ENCODE data around the gene HAUS2. TPM values are rescaled to one million over a fixed set of nuclear protein-coding genes. Genes with fewer than 3 reads are reported as not detected.
"Not testable (repeated sequence)": the region's sequence is repeated elsewhere in the genome, so short reads cannot be mapped to it uniquely, and the experiment has no call there.

Gene HAUS2
- polyA plus RNA-seq, 1 donor, result 27.2 TPM

DNA sequence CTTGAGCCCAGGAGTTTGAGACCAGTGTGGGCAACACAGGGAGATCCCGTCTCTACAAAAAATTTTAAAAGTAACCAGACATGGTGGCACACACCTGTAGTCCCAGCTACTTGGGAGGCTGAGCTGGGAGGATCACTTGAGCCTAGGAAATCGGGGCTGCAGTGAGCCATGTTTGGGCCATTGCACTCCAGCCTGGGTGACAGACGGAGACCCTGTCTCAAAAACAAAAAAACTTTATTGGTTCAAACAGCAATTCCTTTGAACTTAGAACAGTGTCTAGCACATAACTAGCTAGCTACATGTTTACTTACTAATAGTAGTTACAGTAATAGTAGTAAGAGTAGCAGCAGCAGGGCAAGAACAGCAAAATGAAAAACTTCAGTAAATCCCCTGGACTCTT, 10.1 kb downstream of the HAUS2 start:
- no peak for DNase-seq

DNA sequence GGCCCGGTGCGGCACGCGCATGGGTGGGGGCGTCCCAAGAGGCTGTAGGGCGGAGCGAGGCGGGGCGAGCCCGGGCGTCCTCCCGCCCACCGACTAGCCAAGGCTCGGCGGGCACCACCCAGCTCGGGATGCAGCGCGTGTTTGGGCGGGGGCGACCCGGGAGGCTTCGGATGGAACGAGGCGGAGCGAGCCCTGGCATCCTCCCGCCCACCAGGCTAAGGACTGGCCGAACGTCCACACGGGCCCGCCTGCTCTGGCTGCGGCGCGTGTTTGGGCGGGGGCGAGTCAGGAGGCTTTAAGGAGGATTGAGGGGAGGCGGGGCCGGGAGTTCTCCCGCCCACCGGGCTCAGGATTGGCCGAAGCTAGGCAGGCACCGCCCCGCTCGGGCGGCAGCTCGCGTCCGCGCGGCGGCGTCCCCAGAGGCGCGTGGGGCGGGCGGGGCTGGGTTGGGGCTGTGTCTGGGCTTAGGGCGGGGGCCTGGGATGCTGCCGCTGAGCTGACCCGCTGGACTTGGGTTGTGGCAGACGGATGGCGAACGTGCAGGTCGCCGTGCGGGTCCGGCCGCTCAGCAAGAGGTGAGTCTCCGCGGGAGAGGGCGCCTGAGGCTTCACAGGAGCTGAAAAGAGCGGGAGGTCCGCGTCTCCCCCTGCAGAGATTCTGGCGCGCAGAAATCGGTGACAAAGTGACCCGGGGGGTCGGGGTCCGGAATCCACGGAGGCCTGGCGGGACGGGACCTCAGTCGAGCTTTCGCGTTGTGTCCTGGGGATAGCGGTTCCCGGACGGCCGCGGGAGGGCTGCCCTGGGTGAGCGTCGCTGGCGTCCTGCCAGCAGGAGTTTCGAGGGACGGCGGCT, 26.8 kb downstream of the HAUS2 start, which contains the start of gene STARD9:
Gene STARD9, plus strand, starts transcription at position 419 of the 852 bp plus-strand sequence. Its CDS starts 110 bp downstream, at position 529.
- peak; percentile 97 for DNase-seq

DNA sequence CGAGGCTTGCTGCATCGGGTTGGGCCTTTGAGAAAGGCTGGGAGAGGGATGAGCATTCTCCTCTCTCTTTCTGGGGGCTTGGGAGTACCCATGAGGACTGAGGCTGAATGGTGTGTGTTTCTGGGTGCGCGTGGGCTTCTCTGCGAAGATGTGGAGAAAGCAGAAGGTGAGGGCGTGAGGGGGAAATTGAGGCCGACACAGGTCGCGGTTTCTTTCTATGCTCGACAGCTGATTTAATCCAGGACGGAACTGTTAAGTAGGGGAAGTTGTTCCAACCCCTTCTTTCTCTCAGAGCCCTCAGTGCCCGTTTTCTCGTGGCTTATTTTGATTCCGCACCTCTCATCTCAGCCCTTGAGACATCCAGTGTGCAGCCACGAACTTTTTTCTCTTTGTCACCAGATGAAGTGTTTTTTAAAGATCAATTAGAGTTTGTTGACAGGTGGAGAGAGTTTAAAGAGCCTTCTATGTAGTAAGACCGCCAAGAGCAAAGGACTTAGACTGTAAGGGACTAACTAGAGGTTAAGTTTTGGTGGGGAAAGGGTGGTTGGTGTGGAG, 27.5 kb downstream of the HAUS2 start:
- DNase-seq, result no peak

DNA sequence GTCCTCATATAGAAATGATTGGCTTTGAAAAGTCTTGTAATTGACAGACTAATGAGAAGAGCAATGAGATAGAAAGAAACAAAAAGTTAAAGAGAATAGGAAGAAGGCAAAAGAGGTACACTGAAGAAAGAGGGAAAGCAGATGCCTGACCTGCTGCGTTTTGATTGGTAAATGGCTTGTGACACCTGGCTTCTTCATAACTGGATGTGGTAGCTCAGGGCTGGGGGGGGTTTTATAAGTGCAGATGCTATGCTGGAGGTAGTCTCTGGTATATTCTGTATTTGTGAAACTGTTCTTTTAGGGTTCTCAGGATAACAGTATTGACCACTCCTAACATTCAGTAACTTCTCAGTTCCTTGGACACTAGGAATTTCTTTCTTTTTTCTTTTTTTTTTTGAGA, 28.1 kb downstream of the HAUS2 start:
- DNase-seq, result no peak

DNA sequence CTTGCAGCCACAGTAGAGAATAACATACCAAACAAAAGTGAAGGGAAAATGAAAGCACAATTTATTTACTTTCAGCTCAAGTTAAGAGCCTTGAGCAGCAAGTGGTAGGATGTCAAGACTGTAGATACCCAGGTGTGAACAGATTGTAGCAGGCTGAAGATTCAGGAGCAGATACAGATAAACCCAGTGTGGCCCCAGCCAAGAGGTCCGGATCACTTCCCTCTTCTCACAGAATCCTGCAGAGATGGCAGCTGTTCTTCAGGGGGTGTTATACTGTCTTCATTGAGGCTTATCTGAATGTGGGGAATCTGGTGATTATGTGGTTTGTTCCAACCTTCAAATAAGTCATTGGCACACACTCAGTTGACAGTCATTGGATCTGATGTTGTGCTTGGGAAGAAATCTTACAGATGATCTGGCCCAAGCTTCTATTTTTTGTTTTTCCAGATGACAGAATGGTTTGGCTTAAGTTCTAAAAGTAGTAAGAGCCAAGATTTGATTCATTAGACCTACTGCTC, 28.9 kb downstream of the HAUS2 start:
- DNase-seq, result no peak

DNA sequence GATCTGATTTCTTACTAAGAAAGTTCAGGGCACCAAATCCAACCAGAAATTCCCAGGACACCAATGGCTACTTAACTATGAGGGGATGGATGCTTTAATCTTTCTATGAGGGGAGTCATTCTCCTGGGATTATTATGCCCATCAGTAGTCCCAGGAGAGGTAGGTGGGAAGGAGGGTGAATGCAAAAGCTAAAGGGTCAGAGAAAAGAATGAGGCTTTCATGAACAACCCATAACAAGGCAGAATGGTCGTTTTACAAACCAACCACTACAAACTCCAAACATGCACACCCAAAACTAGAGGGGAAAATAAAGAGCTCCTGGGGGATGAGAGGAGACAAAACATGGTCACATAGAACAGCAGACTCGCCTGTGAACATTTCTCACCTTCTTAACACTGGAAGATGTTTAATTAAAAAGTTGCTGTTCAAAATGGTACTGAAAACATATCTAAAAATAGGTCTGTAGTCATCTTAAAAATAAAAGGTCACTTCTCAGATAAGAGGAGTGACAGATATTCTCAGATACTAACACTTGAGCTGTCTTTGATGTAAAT, 30.4 kb downstream of the HAUS2 start:
- DNase-seq, result no peak

DNA sequence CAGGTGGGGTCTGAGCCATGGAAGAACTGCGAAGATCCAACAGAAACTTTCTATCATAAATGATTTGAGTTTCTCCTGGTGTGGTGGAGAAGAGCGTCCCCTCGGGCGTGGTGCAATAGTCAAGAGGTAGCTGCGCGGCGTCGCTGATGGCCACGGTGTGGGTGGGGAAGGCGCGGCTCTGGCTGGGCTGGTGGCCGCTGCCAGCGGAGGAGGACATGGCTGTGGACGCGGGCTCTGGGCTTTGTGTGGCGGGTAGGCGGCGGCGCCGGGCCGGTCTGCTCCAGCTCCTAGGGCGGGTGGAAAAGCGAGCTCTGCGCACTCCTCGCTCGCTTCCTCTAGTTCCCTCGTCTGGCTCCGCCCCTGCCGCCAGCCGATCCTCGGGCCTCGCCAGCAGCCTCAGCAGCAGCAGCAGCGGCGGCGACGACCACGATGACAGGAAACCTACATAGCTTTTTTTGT, 32.7 kb downstream of the HAUS2 start:
- peak; percentile 86 for DNase-seq

DNA sequence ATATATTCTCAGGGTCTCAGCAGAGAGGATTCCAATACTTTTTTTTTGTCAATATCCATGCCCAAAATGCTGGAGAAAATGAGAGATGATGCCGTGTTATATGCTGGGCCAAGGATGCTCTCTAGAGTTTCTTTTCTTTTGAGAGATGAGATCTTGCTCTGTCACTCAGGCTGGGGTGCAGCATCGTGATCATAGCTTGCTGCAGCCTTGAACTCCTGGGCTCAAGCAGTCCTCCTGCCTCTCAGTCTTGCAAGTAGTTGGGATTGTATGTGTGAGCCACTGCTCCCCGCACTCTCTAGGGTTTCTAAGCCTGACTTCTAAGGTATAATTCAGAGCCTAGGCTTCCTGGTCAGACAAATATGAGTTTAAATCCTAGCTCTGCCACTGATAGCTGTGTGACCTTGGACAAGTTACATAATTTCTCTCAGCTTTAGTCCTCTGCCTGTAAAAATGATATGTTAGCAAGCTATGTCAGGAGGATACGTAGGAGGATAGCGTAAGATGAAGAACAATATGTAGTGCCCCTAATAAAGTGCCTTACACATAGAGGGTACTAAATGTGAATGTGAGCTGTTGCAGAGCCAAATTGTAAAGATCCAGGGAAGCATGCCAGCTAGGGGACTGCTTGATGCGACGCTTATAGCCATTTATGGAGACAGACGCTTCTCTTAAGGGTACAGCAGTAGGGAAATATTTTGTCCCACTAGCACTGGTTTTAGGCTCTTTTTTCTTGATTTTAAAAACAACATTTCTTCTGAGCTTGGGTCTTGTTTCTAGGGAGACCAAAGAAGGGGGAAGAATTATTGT, 34.1 kb downstream of the HAUS2 start:
- no peak for DNase-seq

DNA sequence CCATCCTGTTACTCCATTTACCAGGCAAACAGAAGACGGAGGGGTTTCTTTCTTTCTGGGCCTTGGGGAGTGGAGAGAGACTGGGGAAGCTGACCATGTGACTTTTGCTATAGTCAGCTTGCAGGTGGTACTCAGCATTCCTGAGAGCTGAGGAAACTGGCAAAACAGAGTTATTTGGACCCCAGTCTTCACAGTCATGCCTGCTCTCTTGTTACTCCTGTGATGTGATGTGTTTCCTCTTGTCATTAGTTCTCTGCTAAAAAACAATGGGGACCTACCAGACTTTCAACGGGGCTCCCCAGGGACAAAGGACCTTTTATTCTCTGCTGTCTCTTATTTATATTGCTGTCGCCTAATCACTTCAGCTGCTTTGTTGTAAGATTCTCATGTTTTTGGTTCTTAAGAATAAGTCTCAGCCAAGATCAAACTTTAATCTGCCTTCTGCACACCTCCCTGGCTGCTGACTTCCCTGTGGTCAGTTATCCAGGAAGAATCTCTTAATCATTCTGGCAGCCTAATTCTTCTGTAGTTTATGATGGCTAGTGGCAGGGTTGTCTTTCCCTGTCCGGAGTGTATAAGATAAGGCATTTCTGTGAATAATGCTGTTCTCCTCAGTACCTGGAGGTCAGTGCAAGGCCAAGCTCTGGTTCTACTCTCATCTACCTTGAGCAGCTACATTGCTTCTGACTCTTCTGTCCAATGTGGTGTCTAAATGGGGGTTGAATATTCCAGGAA, 35.6 kb downstream of the HAUS2 start:
- DNase-seq, result no peak

DNA sequence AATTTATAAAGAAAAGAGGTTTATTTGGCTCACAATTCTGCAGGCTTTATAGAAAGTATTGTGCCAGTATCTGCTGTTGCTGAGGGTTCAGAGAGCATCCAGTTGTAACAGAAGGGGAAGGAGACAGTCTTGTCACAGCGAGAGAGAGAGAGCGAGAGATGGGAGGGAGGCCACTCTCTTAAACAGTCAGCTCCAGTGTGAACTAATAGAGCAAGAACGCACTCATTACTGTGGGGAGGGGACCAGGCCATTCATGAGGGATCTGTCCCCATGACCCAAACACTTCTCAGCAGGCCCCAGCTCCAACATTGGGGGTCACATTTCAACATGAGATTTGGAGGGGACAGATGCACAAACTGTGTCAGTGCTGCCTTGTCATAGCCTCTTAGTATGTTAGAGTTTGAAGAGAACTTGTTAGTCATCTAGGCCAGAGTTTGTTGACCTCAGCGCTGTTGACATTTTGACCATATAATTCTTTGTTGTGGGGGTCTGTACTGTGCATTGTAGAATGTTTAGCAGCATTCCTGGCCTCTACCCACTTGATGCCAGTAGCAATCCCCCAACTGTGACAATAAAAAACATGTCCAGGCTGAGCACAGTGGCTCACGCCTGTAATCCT, 42.1 kb downstream of the HAUS2 start:
- no peak for DNase-seq

DNA sequence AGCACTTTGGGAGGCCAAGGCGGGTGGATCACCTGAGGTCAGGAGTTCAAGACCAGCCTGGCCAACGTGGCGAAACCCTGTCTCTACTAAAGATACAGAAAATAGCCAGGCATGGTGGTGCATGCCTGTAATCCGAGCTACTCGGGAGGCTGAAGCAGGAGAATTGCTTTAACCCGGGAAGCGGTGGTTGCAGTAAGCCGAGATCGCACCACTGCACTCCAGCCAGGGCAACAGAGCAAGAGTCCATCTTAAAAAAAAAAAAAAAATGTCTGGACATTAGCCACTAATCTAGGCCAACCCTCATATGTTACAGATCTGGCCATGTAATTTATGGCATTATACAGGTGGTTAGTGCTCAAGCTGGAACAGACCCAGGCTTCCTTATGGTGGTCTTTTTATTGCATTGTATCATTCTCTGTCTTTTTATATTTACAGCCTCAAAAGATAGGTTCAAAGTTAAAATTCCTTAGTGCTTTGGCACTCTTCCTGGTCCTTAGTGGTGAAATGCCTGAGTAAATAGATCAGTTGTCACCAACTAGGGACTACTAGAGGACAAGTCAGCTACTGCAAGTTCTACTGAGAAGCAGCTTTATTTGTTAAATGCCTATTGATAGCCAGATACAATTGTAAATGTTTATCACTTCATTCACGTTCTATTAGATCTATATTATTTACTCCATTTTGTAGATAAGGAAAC, 42.7 kb downstream of the HAUS2 start:
- DNase-seq, result no peak

DNA sequence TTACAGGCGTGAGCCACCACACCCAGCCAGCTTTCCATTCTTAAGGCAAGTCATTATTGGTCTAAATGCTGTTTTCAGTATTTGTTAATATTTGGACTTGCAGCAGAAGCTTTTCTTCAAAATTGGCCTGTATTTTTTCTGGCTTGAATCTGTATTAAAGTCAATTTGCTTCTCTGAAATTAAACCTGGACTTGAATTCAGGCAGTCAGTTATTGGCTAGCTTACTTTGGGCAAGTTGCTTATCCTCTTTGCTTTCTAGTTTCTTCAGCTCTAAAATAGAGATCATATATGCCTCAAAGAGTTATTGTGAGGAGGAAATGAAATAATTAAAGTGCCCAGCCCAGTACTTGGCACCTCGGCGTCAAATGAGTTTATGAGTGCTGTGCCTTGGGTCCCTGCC, 44.1 kb downstream of the HAUS2 start:
- DNase-seq, result no peak

DNA sequence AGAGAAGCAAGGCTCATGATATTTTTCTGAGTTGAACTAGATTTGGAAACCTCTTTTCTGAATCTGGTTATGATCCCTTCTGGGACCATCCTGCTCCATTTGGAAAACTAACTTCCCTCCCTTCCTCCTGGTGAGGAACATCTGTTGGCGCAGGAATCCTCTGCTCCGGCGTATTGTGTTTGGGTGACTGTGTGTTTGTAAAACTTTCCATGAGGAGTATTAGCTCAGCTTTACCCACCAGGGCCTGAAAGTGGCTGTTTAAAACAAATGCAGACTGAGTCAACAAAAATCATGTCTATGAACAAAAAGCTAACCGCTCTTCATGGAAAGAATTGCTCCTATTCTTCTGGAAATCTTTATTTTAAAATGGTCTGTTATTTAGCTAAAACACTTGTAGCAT, 44.5 kb downstream of the HAUS2 start:
- DNase-seq, result no peak

DNA sequence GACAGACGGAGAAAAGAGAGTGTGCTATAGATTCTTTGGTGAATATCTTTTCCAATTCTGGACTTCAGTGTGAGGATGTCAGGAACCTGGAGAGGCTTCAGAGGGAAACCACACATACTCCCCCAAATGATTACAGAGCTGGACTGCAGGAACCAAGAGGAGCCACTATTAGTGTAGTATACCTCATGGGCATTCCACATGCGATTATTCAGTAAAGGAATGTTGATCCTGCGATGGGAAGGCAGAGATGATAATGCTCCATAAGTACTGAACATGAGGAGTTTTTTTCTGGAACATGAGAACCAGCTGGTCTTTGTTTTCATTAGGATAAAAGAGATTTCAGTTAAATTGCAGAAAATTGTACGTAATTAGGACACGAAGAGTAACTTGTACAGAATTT, 45.5 kb downstream of the HAUS2 start:
- no peak for DNase-seq

DNA sequence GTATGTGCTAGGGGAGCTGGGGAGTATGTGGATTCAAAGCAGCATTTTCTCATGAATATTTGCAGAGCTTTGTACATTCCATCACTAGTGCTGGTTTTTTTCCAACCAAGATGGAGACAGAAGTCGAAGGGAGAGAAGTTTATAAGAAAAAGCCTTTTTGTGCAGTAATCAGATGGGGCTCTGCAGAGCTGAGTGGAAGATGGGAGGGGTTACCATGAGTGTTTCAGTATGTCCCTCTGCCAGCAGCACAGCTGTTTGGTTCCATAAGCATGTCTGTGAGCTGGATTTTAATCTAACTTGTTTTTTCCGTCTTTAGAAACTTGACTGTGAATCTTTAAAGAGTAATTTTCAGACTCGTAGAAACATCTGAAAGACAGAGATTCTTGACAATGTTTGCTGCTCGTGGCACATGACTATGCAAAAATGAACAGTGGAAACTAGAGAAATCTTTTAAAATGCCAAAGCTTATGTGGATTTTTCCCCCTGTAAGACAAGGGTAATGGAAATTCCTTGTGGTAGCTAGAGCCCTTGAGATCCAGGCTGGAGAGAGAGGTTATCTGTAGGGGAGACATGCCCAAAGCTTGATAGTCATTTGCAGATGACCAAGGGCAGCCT, 47.1 kb downstream of the HAUS2 start:
- DNase-seq, result no peak

DNA sequence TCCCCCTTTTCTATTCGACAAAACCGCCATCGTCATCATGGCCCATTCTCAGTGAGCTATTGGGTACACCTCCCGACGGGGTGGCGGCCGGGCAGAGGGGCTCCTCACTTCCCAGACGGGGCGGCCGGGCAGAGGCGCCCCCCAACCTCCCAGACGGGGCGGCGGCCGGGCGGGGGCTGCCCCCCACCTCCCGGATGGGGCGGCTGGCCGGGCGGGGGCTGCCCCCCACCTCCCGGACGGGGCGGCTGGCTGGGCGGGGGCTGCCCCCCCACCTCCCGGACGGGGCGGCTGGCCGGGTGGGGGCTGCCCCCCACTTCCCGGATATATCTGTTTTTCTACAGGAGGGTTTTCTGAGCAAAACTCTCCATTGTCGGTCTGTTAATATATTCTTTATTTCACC, 52.7 kb downstream of the HAUS2 start:
- DNase-seq, result not testable (repeated sequence)

DNA sequence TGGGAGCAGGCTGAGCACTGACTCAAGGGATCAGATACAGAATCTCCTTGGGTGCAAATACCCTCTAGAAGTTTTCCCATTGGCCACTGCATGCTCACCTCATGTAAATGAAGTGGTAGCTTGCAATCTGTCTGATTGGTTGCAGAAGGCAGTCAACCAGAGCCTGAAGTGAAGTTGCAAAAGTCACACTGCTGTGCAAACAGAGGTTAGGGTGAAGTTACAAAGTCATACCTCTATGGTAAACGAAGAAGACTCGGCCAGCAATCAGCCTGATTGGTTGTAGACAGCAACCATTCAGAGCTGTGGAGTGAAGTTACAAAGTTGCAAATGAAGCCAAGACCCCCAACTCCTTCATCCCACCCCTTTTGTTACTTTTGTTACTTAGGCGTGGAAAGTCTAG, 53.9 kb downstream of the HAUS2 start:
- no peak for DNase-seq

DNA sequence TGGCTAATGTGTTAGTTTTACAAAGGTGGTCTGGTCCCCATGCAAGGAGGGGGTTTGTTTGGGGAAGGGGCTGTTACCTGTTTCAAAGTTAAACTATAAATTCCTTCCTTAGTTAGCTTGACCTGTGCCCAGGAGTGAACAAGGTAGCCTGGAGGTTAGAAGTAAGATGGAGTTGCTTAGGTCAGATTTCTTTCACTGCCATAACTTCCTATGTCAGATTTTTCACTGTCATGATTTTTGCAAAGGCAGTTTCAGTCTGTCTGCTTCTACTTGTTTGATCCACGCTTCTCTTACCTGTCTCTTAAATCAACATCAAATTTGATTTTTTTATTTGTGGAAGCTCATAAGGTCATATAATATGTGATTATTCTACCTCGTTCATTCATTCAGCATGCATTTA, 55.3 kb downstream of the HAUS2 start:
- no peak for DNase-seq

DNA sequence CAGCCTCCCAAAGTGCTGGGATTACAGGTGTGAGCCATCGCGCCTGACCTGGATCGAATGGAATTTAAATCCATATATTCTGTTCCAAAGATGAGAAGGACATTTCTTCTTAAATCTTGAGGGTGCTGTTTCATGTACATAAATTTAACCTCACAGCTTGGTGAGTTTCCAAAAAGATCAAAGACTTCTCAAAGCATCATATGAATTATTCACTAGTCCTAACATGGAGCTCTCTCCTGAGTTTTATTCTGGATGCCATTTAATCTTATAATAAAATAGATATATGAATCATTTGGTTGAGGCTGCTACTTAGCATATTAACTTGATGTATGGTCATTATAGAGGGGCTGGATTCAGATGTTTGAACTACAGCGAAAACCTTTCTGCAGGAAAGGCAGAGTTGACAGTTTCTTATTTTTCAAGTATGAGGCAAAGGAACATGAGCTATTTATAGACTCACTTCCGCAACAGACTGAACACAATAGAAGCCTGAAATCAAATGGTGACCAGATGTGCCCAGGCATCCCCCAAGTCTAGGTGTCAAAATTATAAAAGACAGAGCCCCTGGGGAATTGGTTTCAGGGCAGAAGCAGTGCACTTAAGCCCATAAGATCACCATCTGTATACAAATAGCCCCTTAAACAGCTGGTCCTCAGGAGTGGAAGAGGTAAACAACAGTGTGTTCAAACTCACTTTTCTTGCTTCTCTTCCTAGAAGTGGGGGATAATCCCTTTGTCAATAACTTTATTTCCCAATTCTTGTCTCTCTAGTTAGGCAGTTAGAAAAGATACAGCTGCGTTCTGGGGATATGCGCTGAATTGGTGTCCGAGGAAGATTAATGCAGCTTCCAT, 56.5 kb downstream of the HAUS2 start:
- no peak for DNase-seq
